Stimulated activated CD8-positive, alpha-beta memory T cell treated with anti-CD3 and anti-CD28 coated beads, Interleukin-7, amount 100 ng/mL, for 48 hours (primary cell): ENCODE measurements around the gene LAMA5.

Source experiments
- DNase-seq, 2 donors: peaks; one replicate each; pipeline ENCODE4 v3.0.0-alpha.2; 2020; ENCODE audit warnings: low read depth in 1 of 2; ENCODE audit errors: extremely low read depth in 1 of 2

Gene LAMA5

DNA sequence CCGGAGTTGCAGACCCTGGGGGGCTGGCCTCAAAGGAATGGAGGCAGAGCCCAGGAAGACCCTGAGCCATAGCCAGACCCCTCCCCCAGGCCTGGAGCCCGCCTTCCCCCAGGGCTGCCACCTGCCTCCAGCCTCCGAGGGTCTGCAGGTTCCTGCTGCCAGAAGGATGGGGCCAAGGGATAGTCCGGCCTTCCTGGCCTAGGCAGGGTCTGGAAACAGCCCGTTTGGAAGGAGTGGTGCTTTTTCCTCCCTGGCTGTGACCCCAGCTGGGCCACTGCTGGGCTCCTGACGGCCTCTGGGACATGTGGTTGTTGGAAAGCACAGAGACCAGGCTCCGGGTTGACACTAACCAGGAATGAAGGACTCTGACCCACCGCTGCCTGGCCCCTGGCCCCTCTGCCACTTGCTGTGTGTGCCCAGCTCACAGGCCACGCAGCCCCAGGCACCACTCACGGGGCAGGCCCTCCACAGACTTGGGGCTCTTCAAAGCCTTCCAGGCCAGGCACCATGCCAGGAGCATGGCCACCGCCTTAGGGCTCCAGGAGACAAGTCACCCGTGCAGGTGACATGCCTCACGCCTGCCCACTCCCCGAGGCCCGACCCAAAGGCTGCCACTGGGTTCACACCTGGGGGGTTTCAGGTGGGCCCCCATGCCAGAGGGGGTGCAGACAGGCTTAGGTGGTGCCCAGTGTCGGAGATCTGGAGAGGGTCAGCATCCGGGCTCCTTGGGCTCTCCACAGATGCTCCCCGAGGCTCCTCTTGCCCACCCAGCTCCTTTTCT lies 3.9 kb upstream of the LAMA5 start:
- no peak for DNase-seq

DNA sequence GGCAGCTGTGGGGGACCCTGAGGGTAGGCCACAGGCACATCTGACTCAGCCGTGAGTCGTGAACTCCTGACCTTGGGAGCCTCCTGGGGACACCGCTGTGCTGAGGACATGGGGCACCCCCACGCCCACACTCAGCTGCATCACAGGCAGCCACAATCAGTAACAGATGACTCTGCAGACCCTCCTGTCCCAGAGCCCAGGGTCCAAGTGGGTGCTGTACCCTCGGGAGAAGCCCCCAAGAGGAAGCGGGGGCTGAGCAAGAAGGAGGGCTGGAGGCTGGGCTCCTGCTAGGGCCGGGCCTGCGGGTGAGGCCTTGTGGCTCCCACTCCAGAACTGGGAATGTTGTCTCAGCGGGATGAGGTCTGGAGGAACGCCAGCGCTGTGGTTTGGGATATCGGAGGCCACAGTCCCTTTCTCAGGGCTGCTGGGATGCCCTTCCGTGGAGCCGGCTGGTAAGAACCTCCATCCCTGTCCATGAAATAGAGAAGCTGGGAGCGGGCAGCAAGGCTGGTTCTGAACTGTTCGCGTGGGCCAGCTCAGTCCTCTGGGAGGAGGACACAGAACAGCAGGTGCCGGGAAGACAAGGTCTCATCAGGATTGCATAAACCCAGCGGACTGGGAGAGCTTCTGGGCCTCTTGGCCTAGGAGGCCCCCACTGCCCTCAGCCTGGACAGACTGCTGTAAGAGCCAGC lies 3.1 kb upstream of the LAMA5 start:
- peak; percentile 41 to 71 for DNase-seq

DNA sequence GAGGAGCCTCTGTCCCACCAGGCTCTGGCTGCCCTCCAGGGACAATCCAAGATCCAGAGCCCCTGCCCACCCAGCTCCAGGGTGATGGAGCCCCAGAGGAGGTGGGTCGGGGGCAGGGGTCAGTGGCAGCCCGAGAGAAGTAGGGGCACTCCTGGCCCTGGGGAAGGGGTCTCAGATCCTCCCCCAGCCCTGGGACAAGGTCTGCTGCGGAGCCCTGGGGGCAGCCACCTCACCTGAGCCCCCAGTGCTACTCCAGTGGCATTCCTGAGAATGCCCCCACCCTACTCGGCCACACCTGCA lies 2.7 kb upstream of the LAMA5 start:
- no peak for DNase-seq

DNA sequence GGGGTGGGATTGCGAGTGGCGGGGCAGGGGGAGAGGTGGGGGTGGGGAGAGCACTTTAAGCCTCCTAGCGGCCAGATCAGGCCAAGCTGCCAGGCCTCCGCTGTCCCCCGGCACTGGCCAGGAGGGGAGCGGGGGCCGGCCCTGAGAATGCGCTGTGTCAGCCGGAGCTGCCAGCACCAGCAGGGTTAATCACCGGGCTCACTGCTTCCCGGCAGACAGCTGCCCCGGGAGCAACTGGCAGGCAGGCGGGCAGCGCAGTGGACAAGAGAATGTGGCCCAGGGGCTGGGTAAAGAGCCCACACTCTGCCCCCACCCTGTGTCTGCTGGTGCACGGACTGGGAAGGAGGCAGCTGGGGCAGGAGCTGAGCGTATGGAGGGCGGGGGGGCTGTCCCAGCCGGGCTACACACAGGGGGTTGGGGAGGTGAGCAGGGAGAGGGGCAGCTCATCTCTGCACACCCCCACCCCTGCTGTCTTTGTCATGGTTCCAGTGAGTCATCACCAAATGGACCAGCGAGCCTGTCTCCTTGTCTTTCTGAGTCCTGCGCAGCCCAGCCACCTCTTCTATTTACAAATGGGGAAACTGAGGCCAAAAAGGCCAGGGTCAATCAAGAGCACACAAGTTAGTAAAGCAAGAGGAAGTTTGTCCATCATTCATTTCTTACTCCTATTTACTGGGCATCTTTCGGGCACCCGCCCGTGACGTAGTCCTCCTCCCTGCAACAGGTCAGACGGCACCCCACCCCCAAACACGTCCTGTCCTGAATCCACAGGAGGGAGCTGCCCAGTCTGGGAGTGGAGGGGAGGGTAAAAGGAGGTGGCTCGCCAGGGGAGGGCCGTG lies 2.1 kb upstream of the LAMA5 start:
- no peak for DNase-seq

DNA sequence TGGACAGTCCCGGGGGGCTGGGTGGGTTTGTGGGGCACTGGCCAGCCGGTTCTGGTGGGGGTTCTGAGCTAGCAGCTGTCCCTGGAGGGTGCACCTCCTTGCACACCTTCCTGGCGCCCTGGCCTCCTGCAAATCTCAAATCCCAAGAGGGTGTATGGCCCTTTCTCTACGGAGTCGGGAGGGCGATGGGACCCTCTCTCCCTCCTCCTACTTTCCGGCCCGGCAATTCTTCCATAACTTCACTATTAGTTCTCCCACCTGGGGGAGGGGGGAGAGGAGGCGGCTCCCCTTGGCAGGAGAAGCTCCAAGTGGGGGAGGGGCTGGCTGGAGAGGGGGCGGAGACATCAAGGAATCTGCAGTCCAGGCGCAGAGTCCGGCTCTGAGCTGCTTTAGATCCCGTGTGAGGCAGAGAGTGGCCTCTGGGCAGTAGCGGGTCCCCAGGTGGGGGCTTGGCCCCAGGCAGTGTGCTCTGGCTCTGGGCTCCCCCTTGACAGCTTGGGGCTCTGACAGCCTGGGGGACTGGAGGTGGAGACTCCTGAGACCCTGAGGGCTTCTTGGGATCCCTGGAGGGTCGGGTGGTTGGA lies 1.4 kb upstream of the LAMA5 start:
- DNase-seq, result no peak

DNA sequence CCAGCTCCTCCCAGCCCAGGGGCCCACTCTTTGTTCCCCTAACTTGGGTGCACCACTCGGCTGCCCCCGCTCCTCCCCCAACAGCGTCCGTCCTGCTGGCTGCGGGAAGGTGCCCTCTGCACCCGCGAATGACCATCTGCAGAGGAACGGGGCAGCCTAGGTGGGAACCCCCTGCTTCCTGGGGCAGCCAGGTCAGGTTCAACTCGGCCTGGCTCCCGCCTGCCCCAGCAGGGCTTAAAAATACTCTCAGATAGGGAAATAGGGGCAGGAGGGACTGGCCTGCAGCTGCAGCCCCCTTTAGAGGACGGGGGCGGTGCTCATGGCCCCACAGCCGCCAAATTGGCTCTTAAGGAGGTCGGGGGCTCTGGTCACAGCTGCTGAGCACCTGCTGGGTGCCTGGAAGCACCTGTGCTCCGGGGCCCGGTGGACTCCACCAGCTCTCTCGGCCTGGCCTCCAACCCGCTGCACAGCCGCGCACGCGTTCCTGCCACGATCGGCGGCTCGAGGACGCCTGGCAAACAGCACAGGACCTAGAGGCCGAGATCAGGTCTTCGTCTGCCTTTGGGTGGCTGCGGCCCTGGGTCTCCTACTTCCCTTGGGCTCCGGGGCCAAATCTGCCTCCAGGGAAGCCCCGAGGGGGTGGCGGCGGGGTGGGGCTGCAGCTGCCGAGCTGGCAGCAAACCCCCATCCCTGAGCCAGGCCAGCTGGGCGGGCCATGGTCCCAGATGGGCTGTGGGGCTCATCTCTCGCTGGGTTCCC lies 700 bp upstream of the LAMA5 start:
- no peak for DNase-seq

DNA sequence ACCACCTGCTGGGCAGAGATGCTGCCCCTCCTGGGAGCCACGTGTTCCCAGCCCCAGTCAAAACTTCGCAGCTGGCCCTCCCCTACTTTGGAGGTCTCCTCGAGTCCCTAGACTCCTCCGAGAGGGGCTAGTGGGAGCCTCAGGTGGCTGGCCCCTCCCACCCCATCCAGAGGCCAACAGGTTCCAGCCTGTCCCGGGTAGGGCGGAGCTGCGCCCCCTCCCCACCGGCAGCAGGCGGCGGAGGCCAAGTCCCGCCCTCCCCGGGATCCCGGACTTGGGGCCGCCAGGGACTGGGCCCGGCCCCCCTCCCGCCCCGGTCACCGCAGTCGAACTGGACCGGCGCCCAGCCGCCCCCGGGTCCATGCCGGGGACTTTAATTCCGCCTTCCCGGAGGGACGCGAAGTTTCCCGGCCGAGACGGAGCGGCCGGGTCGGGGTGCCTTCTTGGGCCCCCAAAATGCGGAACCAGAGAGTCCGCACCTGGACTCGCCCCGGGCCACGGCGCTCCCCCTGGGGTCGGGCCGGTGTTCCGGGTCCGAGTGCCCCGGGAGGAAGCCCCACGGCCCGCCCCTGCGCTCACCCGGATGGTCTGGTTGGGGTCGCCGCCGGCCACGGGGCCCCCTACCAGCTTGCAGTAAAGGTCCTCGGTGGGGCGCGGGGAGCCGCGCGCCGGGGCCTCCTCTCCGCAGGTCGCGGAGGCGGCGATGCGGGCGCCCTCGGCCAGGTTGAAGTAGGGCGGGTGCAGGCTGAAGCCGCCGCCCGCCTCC lies 559 bp downstream of the LAMA5 start:
- DNase-seq, result no peak

DNA sequence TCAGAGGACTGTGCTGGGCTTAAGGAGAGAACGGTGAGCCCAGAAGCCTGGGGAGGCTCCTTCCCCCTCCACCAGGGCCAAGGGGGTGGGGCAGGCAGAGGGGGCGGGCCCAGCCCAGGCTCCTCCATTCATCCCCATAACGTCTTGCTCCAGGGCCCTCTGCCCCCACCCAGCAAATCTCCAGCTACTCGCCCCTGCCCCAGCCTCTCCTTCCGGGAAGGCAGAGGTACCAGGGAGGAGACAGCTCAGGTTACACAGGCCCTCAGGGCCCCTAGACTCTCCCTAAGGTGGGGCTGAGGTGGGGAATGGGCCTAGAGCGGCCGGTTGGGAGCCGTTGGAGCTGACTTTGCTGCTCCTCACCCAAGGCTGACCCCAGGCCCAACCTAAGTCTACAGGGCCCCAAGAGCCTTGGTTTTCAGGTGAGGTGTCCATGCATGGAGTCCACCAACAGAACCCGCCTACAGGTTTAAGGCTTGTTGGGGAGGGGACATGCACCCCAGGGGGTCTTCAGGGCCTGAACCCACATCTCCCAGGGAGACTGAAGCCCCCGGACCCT lies 1.2 kb downstream of the LAMA5 start:
- no peak for DNase-seq

DNA sequence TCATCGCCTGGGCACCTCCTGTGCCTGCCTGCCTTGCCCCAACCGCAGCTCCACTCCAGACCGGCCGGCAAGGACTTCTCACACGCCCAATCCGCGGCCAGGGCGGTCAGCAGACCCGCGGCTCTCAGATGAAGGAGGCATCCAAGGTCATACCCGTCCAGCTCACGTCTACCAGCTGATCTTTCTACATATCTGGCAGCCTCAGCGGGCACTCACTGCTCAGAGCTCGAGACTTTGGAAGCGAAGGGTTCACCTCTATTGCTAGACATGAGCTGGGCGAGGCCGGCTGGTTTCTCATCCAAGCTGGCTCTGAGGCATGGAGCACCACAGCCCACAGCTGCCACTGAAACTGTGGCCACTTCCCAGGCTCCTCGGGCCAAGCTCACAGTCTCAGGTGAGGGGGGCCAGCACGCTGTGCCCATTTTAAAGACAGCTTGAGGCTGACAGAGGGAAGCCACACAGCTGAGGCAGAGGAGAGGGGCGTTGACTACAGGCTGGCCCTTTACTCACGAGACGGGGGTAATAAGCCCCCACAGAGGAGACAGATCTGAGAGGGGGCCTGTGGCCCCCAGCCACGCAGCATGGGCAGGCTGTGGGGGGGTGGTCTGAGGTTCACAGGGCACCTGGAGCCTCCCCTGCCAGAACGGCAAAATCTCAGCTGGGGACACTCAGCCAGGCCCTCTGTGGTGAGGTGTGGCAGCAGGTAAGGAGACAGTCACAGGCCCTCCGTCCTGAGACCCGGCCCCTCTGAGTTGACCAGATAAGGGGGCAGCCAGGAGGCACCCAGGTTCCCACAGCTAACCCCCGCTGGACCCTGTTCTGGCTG lies 2.0 kb downstream of the LAMA5 start:
- no peak for DNase-seq

DNA sequence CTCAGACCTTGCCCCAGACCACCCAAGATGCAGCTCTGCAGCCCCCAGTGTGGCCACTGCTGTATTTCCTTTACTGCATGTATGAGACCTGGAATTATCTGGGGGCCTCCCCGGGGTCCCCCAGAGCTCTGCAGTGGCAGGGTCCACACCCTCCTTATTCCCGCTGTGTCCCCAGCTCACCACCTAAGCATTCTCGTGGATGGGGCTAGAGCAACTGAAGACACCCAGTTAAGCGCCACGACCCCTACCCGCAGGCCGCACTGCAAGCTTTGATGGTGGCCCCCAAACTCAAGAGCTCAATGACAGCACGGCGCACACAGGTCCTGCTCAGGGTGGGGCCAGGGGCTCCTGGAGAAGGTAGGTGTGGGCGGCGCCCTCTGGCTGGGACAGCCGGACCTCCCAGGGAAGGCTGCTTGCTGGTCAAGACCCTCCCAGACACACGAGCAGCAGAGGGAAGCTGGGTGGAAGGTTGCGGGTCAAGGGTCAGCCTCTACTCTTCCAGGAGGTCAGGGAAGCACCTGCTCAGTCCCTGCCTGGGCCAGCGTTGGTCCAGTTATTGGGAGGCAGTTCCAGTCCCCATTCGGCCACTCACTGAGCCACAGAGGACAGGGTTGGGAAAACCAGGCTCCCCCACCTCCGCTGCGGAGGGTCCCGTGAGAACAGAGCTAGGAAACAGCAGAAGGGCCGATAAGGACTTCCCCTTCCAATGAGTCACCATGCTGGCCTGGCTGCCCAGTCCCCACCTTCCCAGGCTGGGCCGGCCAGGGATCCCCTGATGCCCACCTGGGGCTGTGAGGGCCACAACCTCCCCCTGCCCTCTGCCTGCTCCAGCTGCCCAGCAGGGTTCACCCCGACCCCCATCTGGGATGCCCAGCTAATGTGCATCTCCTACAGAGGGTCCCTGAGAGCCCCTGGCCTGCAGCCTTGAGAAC lies 2.9 kb downstream of the LAMA5 start:
- DNase-seq, result no peak

DNA sequence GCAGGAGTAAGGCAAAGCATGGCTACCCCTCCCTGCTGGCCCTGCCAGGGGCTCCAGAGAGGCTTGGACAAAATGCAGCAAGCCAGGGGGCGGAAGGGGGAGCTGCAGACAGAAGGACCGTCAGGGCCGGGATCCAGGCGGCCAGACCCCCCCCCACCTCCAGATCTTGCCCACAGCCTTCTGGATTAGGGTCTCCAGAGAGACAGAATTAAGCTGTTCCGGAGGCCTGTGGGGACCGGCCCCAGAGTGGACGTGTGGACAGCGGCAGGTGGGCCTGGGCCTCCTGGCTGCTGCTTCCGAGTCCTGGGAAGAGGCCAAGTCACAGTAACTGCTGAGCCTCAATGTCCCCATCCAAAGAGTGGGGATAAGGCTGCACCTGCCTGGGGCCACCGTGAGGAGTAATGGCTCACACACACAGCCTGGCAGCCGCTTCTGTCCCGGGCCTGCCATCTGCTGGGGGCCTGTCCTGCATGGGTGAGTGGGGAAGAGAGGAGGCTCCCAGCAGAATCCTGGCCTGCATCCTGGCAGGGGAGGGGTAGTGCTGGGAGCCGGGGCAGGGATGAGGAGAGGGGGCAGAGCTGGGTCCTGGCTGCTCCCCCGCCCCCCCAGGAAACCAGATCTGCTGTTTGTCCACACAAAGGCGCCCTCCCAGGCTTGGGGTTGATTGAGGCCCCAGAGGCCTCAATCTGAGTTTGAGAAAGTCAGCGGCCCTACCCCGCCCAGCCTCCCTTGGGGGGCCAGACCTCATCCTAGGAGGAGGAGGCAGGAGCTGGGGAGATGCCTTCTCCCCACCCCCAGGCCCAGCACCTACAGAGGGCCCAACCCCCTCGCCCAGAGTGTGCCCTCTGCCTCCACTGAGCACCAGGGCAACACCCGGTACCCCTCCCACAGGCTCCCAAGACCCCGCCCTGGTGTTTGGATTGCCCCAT lies 3.9 kb downstream of the LAMA5 start:
- DNase-seq, result no peak

DNA sequence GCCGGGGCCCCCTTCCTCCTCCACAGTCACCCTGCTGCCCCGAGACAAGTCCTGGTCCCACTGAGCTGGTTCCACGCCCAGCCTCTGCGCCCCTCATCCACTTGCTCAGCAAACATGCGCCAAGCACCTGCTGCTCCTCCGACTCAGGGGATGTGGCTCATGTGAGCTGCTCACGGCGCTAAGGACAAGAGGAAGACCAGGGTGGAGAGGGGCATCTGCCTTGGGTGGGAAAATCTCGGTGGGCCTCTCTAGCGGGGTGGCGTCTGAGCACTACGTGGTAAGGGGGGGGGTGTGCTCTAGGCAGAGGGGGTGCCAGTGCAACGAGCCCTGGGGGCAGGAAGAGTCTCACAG lies 4.5 kb downstream of the LAMA5 start:
- no peak for DNase-seq

DNA sequence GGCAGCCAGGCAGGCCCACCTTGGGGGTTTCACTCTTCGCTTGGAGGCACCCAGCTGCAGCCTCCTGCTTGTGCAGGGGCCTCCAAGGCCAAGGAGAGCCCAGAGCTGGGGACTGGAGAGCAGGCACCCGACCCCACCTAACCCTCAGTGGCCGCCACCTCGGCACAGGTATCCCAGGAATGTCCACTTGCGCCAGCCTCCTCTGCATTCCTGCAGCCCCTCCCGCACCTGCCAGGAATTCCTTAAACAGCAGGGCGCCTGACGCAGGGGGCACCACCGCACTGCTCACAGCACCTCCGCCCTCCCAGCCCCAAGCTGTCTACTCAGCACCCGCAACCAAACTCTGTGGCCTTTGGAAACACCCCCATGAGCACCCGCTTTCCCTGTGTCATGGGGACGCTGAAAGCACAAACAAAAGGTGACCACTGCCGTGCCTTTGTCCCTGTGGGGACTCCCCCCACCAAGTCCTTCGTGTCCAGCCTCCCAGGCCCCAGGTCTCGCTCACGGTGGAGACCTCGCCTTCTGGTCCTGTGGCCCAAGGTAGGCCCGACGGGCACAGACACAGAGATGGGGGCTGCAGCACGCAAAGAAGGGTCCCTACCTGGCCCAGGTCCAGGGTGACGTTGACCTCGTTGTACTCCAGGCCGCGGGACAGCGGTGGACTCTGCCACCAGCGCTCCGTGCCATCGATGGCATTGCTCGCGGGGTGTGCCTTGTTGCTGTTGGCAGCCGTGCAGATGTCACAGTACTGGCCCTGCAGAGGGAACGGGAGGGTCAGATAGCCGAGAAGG lies 5.1 kb downstream of the LAMA5 start:
- no peak for DNase-seq

DNA sequence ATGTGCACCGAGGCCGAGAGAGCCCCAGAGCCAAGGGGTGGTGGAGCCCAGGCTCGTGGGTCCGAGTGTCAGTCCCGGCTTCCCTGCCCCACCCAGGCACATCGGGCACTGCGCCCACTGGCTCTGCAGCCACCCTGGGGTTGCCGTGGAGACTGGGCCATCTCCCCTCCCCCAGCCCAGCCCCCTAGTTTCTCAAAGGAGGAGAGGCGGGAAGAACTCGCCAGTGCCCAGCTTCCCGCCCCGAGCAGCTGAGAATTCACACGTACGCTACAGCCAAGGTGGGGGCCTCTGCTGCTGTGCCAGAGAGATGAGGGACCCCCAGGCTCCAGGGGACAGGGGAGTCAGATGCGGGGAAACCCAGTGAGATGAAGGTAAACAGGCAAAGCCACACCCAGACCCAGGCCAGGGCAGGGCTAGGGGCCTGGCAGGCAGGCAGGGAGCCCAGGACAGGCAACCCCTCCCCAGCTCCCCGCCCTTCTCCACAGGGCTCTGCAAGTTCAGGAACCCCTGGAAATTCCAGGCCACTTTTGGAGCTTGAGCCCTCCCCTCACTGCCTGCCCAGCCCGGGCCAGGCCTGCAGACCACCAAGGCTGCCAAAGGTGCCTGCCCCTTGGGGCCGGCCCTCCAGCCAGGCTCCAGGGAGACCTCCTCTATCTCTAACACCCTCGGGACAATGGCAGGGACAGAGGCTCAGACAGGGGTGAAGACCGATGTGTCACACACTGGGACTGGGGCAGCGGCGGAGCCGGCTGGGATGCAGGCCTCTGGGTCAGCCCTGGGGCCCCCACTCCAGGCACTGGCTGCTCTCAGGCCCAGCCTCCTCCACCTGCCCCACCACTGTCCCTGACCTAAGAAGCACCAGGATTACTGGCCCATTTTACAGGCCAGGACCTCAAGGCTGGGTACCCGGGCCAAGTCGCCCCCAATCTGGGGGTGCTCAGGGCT lies 6.0 kb downstream of the LAMA5 start:
- no peak for DNase-seq
